ENCODE results near the gene FLRT3. TPM values are rescaled to one million over a fixed set of nuclear protein-coding genes. Genes with fewer than 3 reads are reported as not detected.

The FLRT3 gene
- total RNA-seq, 1 donor from 2014 or later: 17.1 TPM

DNA sequence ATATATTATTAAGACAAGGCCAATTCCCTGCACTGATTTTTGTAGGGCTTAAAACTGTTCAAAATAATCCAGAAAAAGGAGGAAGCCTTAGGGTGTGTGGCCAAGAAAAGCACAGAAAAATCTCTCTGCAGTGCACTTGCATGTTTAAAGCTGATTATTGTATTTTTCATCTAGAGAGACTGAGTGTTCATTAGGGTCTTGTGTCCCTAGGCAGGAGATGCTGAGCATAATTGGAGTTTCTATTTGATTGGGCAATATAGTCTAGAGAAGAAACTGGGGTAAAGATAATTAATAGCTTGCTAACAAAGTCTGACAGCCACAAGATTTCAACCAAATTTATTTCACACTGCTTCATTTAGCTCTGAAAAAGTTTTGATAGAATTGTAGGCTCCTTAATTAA lies 2.4 kb downstream of the FLRT3 start:
- TF ChIP-seq, protein P1, sequence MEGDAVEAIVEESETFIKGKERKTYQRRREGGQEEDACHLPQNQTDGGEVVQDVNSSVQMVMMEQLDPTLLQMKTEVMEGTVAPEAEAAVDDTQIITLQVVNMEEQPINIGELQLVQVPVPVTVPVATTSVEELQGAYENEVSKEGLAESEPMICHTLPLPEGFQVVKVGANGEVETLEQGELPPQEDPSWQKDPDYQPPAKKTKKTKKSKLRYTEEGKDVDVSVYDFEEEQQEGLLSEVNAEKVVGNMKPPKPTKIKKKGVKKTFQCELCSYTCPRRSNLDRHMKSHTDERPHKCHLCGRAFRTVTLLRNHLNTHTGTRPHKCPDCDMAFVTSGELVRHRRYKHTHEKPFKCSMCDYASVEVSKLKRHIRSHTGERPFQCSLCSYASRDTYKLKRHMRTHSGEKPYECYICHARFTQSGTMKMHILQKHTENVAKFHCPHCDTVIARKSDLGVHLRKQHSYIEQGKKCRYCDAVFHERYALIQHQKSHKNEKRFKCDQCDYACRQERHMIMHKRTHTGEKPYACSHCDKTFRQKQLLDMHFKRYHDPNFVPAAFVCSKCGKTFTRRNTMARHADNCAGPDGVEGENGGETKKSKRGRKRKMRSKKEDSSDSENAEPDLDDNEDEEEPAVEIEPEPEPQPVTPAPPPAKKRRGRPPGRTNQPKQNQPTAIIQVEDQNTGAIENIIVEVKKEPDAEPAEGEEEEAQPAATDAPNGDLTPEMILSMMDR (IDR thresholded peaks at IDR 0.05; ENCODE audit: insufficient read depth, low read length, severe bottlenecking): no peak
- no peak for FAIRE-seq
- Histone ChIP-seq H3K27me3 (ENCODE audit: control insufficient read depth, insufficient read depth, low read length) (no peaks in the 10 kb centered on the region), H3K4me3 (ENCODE audit: low read depth, low read length) (peak overlapping the region; percentile 74), H3K36me3 (ENCODE audit: control insufficient read depth, insufficient read depth, low read length) (no peaks in the 10 kb centered on the region)
- DNase-seq (ENCODE audit: low read depth): no peak

DNA sequence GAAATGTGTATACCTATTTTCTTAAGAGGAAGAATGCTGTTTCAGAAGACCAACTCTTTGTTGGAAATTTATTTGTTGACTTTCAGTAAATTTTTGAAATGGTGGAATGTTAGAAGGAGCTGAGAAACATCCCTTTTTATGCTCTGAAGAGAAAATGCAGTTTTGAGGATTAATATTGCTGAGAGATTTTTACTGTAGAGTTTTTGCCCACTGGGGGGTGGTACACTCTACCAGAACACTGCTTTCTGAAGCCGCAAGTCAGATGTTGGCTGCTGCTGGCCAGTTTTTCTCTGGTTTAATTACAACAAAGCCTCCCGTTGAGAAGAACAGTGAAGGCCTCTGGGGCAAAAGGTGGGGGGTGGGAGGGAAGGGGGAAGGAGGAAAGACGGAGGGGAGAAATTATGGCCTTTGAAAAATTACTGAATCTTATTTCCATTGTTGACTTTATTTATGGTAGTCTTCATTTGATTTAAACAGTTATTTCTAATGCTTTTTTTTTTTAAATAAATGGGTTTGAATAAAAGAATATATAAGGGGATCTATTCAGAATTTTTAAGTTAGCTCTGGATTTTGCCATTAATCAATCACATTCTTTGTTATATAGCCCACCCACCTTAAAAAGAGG lies 3.0 kb downstream of the FLRT3 start:
- Histone ChIP-seq H3K36me3 (ENCODE audit: control insufficient read depth, insufficient read depth, low read length) (no peaks in the 10 kb centered on the region), H3K27me3 (ENCODE audit: control insufficient read depth, insufficient read depth, low read length) (no peaks in the 10 kb centered on the region), H3K4me3 (ENCODE audit: low read depth, low read length) (peak overlapping the region; percentile 74)
- TF ChIP-seq, protein P1 (IDR thresholded peaks at IDR 0.05; ENCODE audit: insufficient read depth, low read length, severe bottlenecking): peak; percentile 57
- FAIRE-seq (no peak), DNase-seq (ENCODE audit: low read depth) (peak; percentile 72)

DNA sequence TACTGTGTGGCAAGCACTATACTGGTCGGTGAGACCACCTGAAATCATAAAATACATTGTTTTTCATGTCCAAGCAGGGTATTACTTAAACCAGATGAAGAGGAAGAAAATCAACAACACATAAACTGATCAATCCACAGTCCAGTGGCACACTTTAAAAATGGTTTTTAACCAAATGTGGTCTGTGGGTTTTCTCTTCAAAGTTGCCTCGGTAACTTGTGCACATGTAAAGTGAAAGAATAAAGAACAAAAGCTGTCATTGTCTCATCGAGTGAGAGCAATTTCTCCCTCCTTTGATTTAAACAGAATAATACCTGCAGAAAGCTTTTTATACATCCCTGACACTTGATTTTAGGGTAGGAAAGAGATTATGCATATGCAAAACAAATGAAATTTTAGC lies 3.7 kb downstream of the FLRT3 start:
- TF ChIP-seq, protein P1 (IDR thresholded peaks at IDR 0.05; ENCODE audit: insufficient read depth, low read length, severe bottlenecking): no peak
- Histone ChIP-seq H3K36me3 (ENCODE audit: control insufficient read depth, insufficient read depth, low read length) (no peaks in the 10 kb centered on the region), H3K27me3 (ENCODE audit: control insufficient read depth, insufficient read depth, low read length) (no peaks in the 10 kb centered on the region), H3K4me3 (ENCODE audit: low read depth, low read length) (peak overlapping the region; percentile 74)
- FAIRE-seq: no peak
- no peak for DNase-seq (ENCODE audit: low read depth)

DNA sequence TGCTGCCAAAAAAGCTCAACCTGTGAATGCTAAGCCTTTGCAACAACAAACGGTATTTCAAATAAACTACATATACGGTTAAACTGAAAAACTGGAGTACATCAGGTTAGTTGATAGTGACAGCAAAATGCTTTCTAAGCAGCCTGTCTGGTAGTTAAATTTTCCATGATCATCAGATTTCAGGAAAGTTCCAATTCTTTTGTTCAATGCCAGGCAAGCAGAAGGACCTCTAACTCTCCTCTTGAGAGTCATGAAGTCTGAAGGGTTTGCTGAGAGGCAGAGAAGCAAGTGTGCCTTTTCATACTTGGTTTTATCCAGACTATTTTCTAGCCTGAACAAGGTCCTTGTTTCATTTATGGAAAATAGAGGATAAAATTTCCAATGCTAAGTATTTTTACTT lies 4.5 kb downstream of the FLRT3 start:
- H3K36me3 ChIP-seq (ENCODE audit: control insufficient read depth, insufficient read depth, low read length): peaks cover 1% of the 10 kb centered on the region
- no peaks in the 10 kb centered on the region for H3K27me3 ChIP-seq (ENCODE audit: control insufficient read depth, insufficient read depth, low read length)
- no peak for DNase-seq (ENCODE audit: low read depth)
- no peak for FAIRE-seq
- TF ChIP-seq, protein P1 (IDR thresholded peaks at IDR 0.05; ENCODE audit: insufficient read depth, low read length, severe bottlenecking): no peak
- peak overlapping the region; percentile 74 for H3K4me3 ChIP-seq (ENCODE audit: low read depth, low read length)

DNA sequence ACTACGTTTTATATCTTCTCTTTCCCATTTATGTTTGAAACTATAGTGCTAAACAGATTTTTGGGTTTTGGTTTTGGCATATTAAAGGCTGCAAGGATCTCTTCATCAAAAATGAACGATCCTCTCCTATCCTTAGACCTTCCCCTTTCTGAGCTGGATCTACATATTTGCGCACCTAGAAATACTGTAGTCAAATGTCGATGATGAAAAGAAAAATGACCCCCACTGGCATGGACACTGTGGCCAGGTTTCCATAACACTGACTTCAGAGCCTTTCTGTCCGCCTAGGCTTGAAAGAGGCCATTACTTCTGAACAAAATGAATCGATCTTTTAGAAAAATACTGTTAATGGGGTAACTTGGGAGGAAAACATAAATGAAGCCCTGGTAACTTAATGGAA lies 5.8 kb downstream of the FLRT3 start:
- DNase-seq (ENCODE audit: low read depth): no peak
- H3K36me3 ChIP-seq (ENCODE audit: control insufficient read depth, insufficient read depth, low read length): peaks cover 3% of the 10 kb centered on the region
- peak overlapping the region; percentile 27 for H3K4me3 ChIP-seq (ENCODE audit: low read depth, low read length)
- H3K27me3 ChIP-seq (ENCODE audit: control insufficient read depth, insufficient read depth, low read length): no peaks in the 10 kb centered on the region
- TF ChIP-seq, protein P1 (IDR thresholded peaks at IDR 0.05; ENCODE audit: insufficient read depth, low read length, severe bottlenecking): no peak
- no peak for FAIRE-seq

DNA sequence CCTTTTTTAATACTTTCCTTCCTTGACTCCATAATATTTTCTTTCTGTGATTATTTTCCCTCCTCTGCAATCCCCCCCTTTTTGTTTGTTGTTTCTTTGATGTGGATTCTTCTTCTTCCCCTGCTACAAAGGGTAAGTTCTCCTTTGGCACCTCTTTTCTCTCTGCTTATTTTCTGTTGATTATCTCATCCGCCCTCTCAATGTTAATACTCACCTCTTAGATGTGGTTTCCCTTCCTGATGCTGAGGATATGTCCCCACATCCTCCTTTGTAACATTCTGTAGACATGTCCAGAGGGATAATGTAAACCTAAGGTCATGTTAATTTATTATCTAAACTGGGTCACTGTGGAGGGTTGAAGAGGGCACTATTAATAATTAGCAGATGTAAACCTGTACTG lies 17.7 kb downstream of the FLRT3 start:
- FAIRE-seq: no peak

More for the DNA sequence above, 17.7 kb downstream of the FLRT3 start:
- DNase-seq (ENCODE audit: low read depth): no peak
- H3K27me3 ChIP-seq (ENCODE audit: control insufficient read depth, insufficient read depth, low read length): no peaks in the 10 kb centered on the region
- no peak overlapping the region for H3K4me3 ChIP-seq (ENCODE audit: low read depth, low read length)
- TF ChIP-seq, protein P1 (IDR thresholded peaks at IDR 0.05; ENCODE audit: insufficient read depth, low read length, severe bottlenecking): no peak
- H3K36me3 ChIP-seq (ENCODE audit: control insufficient read depth, insufficient read depth, low read length): no peaks in the 10 kb centered on the region
